Cardiac fibroblast (primary cell): ENCODE data around the gene COG2.
A peak's percentile ranks its signal among the peaks of the same experiment; 100 is the strongest.

Experiments used
- DNase-seq, 2 donors: peaks; one replicate each; pipeline versions ENCODE4 v3.0.0 to v3.0.0-alpha.2; 2010; ENCODE audit warnings: low read depth in 2 of 2
- H3K4me3 ChIP-seq, 2 donors: replicated peaks in 1 of 2; 1 replicate in 1 of 2; 2 replicates in 1 of 2; pipeline ENCODE4 v1.5.1; 2011; ENCODE audit warnings: low read depth in 2 of 2, low read length in 2 of 2, mild to moderate bottlenecking in 2 of 2, moderate library complexity in 1 of 2
- CTCF ChIP-seq: IDR thresholded peaks from one replicate; pipeline ENCODE4 v1.5.1; 2011; ENCODE audit warnings: low read depth, mild to moderate bottlenecking, low read length, inconsistent platforms

The COG2 gene

GRCh38 chr1:230636575-230637148 is 5.6 kb upstream of the COG2 start:
- TF ChIP-seq CTCF, result no peak
- H3K4me3 ChIP-seq, result no peak overlapping the region
- no peak for DNase-seq

- no peak for DNase-seq
- no peak overlapping the region for H3K4me3 ChIP-seq
- no peak for TF ChIP-seq CTCF
Measured at GRCh38 chr1:230639714-230640209, 2.5 kb upstream of the COG2 start.

DNA sequence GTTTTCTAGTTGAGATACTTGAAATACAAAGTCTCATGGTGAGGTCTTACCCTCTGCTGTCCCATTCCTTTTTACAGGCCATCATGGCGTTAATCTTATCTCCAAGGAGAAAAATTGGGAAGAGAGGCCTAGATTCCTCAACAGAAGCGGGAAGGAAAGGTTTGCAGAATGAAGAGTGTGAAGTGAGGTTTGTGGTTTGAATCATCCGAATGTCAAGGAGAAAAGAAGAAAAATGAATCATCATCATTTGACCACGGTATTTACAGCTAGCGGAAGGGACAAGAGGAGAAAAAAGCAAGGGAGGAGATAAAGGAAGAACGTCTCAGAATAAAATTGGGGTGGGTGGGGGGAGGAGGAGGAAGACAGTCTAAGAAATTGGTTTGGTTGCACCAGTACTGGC is 935 bp upstream of the COG2 start:
- DNase-seq, result peak; percentile 18 to 34
- no peak overlapping the region for H3K4me3 ChIP-seq
- no peak for TF ChIP-seq CTCF

DNA sequence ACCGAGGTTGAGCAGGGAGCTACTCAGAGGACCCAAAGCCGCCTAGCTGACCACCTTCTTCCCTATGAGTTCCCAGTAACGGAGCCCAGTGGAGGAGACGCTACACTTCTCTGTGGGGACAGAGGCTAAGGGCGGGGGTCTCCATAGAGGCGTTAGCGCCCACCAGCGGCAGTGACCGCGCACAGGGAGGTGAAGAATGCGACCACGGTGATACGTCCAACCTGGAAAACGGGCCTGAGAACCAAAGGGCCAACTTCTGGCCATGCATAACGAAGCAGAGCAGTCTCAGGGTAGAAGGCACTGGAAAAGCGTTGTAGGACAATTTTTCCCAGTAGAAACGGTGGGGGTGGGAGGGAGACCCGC is 400 bp upstream of the COG2 start:
- DNase-seq, result no peak
- H3K4me3 ChIP-seq, result peak overlapping the region; percentile 47 to 66
- no peak for TF ChIP-seq CTCF

GRCh38 chr1:230643908-230644307 is 1.6 kb downstream of the COG2 start:
- peak; percentile 35 to 53 for DNase-seq
- no peak overlapping the region for H3K4me3 ChIP-seq
- TF ChIP-seq CTCF, result no peak

- no peak for TF ChIP-seq CTCF
- no peak for DNase-seq
- no peak overlapping the region for H3K4me3 ChIP-seq
Measured at GRCh38 chr1:230646710-230647302, 4.5 kb downstream of the COG2 start.

- no peak overlapping the region for H3K4me3 ChIP-seq
- TF ChIP-seq CTCF, result no peak
- DNase-seq, result no peak
Measured at GRCh38 chr1:230647321-230647720, 5.0 kb downstream of the COG2 start.
